GM19025 (cell line): ENCODE measurements around the gene RRP9.

Experiments
- ATAC-seq: cut with Tn5 transposase; IDR thresholded peaks from one replicate; pipeline ENCODE4 v1.9.1; 2021; ENCODE audit warnings: mild to moderate bottlenecking, low read depth, moderate library complexity; ENCODE audit not compliant: unreplicated experiment

The RRP9 gene

GRCh38 chr3:51974277-51974962 lies 32.7 kb upstream of the RRP9 start:
- no peak for ATAC-seq

DNA sequence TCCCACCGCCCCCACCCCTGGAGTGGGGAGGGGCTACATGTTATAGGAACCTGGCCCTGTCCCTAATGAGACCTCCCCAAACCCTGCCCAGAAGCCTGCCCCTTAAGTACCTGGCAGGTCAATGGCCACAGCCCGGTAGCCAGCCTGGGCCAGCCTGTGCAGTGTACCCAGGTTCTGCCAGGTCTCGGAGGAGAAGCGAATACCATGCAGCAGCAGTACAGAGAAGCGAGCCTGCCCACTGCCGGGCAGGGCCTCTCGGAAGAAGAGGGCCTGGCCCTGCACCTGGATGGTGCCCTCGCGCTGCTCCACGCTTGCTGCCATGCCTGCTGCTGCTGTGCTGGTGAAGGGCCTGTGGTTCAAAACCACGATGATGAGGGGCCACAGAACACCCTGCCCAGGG lies 29.6 kb upstream of the RRP9 start:
- no peak for ATAC-seq

DNA sequence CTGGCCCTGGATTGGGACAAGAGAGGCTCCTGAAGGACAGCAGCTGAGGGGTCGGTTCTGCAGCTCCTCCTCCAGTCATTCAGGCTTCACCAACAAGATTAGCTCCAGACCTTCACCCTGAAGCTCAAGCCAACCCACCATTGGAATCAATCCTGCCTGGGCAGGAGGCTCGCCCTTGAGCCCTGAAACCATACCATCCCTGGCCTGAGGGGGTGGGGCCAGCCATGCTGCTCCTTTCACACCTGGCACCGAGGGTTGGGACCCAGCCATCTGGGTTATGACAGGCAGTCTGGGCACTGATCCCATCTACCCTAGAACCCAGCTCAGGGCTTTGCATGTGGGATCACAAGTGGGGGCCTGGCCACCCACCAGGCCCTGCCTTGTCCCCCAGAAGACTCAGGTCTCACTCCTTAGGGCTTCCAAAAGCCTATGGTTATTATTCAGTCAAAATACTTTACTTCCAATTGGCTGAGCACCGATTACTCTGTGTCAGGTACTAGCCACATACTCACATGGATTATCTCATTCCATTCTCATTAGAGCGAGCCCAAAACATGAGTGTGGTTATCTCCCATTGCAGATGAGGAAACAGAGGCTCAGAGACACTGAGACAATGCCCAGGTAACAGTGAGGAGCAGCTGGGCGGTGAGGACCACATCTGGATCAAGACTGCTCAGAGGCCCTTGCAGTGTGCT lies 29.0 kb upstream of the RRP9 start:
- ATAC-seq = no peak

GRCh38 chr3:51969841-51970240 lies 28.1 kb upstream of the RRP9 start:
- no peak for ATAC-seq

- no peak for ATAC-seq
These were observed 27.4 kb upstream of the RRP9 start for GRCh38 chr3:51968883-51969678.

GRCh38 chr3:51968170-51968775 lies 26.6 kb upstream of the RRP9 start:
- no peak for ATAC-seq

DNA sequence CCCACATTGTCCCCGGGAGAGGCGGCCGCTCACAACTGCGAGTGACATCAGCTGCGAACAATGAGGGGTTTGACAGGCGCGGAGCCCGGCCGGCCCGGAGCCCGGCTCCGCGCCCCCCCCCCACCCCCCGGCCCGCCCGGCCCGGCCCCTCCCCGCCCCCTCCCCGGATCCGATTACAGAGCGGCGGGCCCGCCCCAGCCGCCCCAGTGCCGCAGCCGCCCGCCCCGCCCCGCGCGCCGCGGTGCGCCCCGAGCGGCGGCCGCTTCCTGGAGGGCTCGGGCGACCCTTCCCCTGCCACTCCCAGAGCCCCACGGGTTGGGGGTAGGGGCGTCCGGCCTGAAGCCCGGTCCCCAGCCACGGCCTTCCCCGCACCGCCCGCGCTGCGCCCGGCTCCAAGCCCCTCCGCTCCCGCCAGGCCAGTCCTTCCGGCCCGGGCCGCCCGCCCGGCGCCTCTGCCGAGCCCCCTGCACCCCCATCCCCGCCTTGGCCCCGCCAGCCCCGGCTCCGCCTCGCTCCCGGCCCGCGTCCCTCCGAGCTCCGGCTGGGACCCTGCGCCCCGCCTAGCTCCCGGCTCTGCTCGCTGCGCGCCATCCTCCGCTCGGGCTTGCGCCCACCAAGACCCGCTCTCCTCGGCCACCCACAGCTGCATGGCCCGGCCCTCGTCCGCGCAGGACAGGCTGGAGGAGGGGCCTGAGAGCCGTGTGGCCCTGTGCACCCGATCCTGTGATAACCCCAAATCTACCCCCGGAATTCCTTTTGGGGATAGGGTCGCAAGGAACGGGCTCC lies 25.9 kb upstream of the RRP9 start, which contains the start of gene PCBP4:
Gene PCBP4, minus strand, starts transcription at position 71 of the 786 bp plus-strand sequence. CDS start 6,214 bp downstream, outside the sequence.
- peak; percentile 65 for ATAC-seq

GRCh38 chr3:51966922-51967383 lies 25.2 kb upstream of the RRP9 start:
- ATAC-seq = peak; percentile 33

DNA sequence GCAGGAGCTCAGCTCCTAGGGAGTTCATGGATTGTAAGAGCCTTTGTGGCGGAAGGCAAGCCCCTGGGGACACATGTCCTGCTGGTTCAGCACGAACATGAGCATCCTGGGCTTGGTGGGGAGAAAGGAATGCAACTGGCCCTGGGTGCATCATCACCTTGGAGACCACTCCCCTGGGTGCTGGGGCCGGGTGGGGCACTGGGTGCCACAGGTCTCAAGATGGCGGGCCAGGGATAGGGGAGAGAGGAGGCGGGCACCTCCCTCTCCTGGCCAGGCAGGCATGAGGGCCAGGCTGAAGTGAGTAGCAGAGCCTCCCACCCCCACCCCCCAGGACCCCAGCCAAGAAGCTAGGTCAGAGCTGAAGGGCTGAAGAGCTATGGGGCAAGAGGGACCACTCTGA lies 24.8 kb upstream of the RRP9 start:
- ATAC-seq = no peak

DNA sequence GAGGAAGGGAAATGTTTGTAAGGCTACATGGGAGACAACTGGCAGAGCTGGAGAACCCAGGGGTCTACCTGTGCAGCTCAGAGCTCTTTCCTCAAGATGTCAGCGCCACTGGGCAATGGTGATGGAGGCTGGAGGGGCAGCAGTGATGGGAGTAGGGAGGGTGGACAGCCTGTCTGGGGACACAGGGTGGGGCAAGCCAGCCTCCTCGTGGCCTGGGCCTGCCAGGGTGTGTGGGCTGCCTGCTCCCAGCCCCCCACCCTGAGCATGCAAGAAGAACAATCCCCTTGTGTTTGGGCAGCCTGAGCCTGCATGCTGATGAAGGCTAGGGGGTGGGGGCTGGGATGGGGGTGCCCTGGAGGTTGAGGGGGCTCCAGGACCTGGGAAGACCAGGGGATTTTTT lies 24.3 kb upstream of the RRP9 start:
- no peak for ATAC-seq

- ATAC-seq = no peak
These were observed 22.8 kb upstream of the RRP9 start for GRCh38 chr3:51964521-51964920.

- no peak for ATAC-seq
These were observed 22.3 kb upstream of the RRP9 start for GRCh38 chr3:51963951-51964451.

GRCh38 chr3:51962854-51963530 lies 21.3 kb upstream of the RRP9 start:
- no peak for ATAC-seq

DNA sequence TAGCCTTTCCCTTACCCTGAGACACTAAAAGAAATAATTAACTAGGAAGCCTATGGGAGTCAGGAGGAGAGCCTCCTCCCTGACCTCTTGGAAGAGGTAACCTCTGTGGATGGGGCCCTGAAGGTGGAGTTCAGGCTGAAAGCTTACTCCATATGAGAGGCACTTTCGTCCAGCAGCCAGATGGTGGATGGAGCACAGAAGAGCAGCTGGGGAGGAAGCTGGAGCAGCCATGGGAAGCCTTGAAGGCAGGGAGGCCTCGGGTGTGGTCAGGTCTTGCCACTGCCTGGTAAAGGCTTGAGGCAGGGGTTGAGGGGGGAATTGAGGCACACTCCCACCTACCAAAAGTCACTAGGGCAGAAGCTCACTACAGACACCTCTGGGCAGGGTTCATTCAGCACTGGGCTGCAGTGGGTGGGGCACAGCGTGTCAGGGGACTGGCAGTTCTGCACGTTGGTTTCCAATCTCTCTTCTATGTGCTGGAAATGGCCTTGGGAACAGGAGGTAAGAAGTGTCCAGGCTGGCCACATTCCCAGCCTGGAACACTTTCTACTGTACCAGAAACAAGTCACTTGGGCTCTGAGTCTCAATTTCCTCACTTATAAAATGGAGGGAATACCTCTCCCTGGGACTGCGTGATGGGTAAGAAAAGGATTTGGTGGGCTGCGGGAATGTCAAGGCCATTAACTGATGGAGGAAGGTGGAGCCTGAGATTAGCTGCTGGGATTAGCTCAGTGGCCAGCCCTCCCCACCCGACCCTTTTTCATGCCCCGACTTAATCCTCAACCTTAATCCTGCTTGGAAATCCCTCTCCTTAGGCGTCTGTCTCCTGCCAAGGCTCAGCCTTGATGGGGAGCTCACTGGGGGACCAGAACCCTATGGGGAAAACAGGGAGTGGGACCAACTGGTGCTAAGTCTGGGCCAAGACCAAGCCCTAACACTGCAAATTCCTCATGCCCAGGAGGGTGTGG lies 20.2 kb upstream of the RRP9 start:
- no peak for ATAC-seq

- no peak for ATAC-seq
These were observed 19.3 kb upstream of the RRP9 start for GRCh38 chr3:51961011-51961410.

DNA sequence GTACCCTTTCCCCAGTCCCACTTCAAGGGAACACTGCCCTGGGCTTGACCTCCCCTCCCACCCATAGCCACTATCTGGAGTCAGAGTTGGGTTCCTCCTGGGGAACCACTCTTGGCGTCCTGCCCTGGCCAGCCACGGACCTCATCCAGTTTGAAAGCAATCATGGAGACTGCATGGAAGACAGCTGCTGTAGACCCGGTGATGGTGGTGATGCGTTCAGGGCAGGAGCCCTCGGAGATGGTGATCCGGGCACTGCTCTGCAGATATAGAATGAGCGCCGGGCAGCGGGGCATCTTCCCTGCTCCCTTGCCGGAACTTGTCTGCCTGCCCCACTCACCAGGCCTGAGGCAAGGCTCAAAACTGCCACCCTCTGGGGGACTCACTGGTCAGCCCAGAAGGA lies 18.7 kb upstream of the RRP9 start:
- no peak for ATAC-seq

DNA sequence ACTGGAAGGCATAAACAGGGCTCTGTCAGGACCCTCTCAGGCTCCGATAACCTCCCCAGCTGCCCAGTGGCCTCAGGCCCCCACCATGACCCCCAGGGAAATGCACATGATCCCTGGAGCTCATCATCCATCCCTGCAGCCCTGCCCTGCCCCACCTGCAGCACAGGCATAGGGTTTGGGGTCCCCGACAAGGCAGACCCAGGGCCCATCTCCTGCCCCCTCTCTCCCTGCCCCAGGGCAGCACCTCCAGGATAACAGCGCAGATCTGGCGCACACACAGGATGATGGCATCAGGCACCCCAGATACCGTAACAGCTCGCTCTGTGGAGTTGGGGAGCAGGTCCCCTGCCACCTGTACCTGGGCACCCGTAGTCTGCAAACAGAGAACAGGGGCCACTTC lies 17.9 kb upstream of the RRP9 start:
- no peak for ATAC-seq
